HEK293 (cell line): Measurements from ENCODE around the gene NKG7.

Source experiments
- CTCF ChIP-seq: fragments of 450-650 bp; formaldehyde crosslinking; IDR thresholded peaks from 2 replicates; pipeline ENCODE4 v1.5.1; 2016; ENCODE audit warnings: missing biosample characterization, missing genetic modification characterization
- OVOL3 ChIP-seq: fragments of 450-650 bp; formaldehyde crosslinking; IDR thresholded peaks from 2 replicates; pipeline ENCODE4 v1.5.1; 2016; ENCODE audit warnings: missing biosample characterization, missing genetic modification characterization
- PRDM1 ChIP-seq: fragments of 450-650 bp; formaldehyde crosslinking; IDR thresholded peaks from 2 replicates; pipeline ENCODE4; 2016; ENCODE audit warnings: missing biosample characterization, missing genetic modification characterization
- YY1 ChIP-seq: fragments of 450-650 bp; formaldehyde crosslinking; IDR thresholded peaks from 2 replicates; pipeline ENCODE4 v1.5.1; 2018; ENCODE audit warnings: missing biosample characterization, missing genetic modification characterization
- ZBTB1 ChIP-seq: fragments of 450-650 bp; formaldehyde crosslinking; IDR thresholded peaks from 2 replicates; pipeline ENCODE4 v1.5.1; 2016; ENCODE audit warnings: missing biosample characterization, missing genetic modification characterization
- ZBTB49 ChIP-seq: fragments of 450-650 bp; formaldehyde crosslinking; IDR thresholded peaks from 2 replicates; pipeline ENCODE4 v1.5.1; 2016; ENCODE audit warnings: missing biosample characterization, missing genetic modification characterization, low read depth
- ZFP3 ChIP-seq: fragments of 450-650 bp; formaldehyde crosslinking; IDR thresholded peaks from 2 replicates; pipeline ENCODE4 v1.5.1; 2016; ENCODE audit warnings: low read depth, missing biosample characterization, missing genetic modification characterization
- ZNF169 ChIP-seq: fragments of 450-650 bp; formaldehyde crosslinking; IDR thresholded peaks from 2 replicates; pipeline ENCODE4 v1.5.1; 2016; ENCODE audit warnings: missing biosample characterization, missing genetic modification characterization
- ZNF175 ChIP-seq: fragments of 450-650 bp; formaldehyde crosslinking; IDR thresholded peaks from 2 replicates; pipeline ENCODE4 v1.5.1; 2016; ENCODE audit warnings: missing biosample characterization, missing genetic modification characterization
- ZNF513 ChIP-seq: fragments of 450-650 bp; IDR thresholded peaks from 2 replicates; pipeline ENCODE4 v1.5.1; 2018; ENCODE audit warnings: missing biosample characterization, missing genetic modification characterization
- ZNF658 ChIP-seq: fragments of 450-650 bp; formaldehyde crosslinking; IDR thresholded peaks from 2 replicates; pipeline ENCODE4; 2016; ENCODE audit warnings: missing biosample characterization, missing genetic modification characterization
- ZSCAN30 ChIP-seq: fragments of 450-650 bp; IDR thresholded peaks from 2 replicates; pipeline ENCODE4 v1.5.1; 2018; ENCODE audit warnings: missing biosample characterization, mild to moderate bottlenecking, missing genetic modification characterization, moderate library complexity

GRCh38 chr19:51367255-51367564 lies 5.2 kb downstream of the NKG7 start:
- TF ChIP-seq CTCF (tag by site-specific recombination) (no peak), OVOL3 (tag by site-specific recombination) (no peak), YY1 (tag by site-specific recombination) (no peak), ZBTB49 (no peak), ZFP3 (tag by site-specific recombination) (no peak), ZNF175 (tag by site-specific recombination) (no peak), ZNF513 (no peak), PRDM1 (tag by site-specific recombination) (no peak), ZSCAN30 (tag by site-specific recombination) (no peak), ZBTB1 (tag by site-specific recombination) (no peak), ZNF169 (tag by site-specific recombination) (no peak), ZNF658 (tag by site-specific recombination) (no peak)
